K562 (cell line): ENCODE data around the gene CD24. TPM values are rescaled to one million over a fixed set of nuclear protein-coding genes. Genes with fewer than 3 reads are reported as not detected.
A peak's percentile ranks its signal among the peaks of the same experiment; 100 is the strongest.
"Not testable (repeated sequence)": the region's sequence is repeated elsewhere in the genome, so short reads cannot be mapped to it uniquely, and the experiment has no call there.

ENCODE experiments used
- ATAC-seq: fragments of 200-7000 bp; cut with Tn5 transposase; 3 replicates; pipeline ENCODE4 v1.9.1; 2020; ENCODE audit warnings: moderate library complexity
- BruUV-seq: library from RNA; stranded (reverse); fragments of 400-500 nt; replicated peaks from 2 replicates; lab custom pipeline; 2021; lab: Mats Ljungman, UMichigan
- CTCF ChIA-PET: fragments of 300-600 bp; formaldehyde crosslinking; extraction: SDS; loops from one replicate; lab custom pipeline; 2021; ENCODE audit warnings: low intra/inter-chr PET ratio; lab: Yijun Ruan, JAX
- POLR2A ChIA-PET: fragments of 300-600, 350-650 bp; sonication (Branson Sonifier 250); formaldehyde crosslinking; extraction: SDS; loops from one replicate; lab custom pipeline; 2021; ENCODE audit warnings: antibody characterized with exemption, inconsistent platforms; lab: Yijun Ruan, JAX
- DNase-seq, 4 experiments: peaks; one replicate each; pipeline versions ENCODE4 v3.0.0 to v3.0.0-alpha.2; 2011 to 2018; ENCODE audit warnings: low spot score in 3 of 4, mixed read lengths in 3 of 4; ENCODE audit errors: extremely low read depth in 1 of 4
- FAIRE-seq: peaks from 2 replicates; lab custom pipeline; 2011; peaks lifted over from hg19 to GRCh38; lab: Jason Lieb, UNC
- H2AFZ ChIP-seq: 2 replicates; pipeline ENCODE4 v1.6.0; 2011; ENCODE audit warnings: low read depth, low read length, control low read depth, inconsistent platforms
- H3K27ac ChIP-seq: fragments of 200-600 bp; 3 replicates; pipeline ENCODE4 v1.8.0; 2011; ENCODE audit warnings: low read depth, mild to moderate bottlenecking, control low read depth, inconsistent platforms, low read length, moderate library complexity, mixed read lengths; ENCODE audit errors: extremely low read depth
- H3K27me3 ChIP-seq, 2 experiments: fragments of 300-600 bp in 1 of 2; 2 replicates in 1 of 2; 3 replicates in 1 of 2; pipeline versions ENCODE4 v1.6.0 to v1.8.0; 2011; ENCODE audit warnings: inconsistent platforms in 2 of 2, low read length in 2 of 2, mild to moderate bottlenecking in 1 of 2, mixed read lengths in 1 of 2, moderate library complexity in 1 of 2; ENCODE audit not compliant: control insufficient read depth in 2 of 2, insufficient read depth in 2 of 2
- H3K36me3 ChIP-seq: fragments of 300-600 bp; 3 replicates; pipeline ENCODE4 v1.8.0; 2011; ENCODE audit warnings: mild to moderate bottlenecking, low read length, inconsistent platforms; ENCODE audit not compliant: control insufficient read depth, insufficient read depth
- H3K4me1 ChIP-seq, 2 experiments: fragments of 200-600 bp in 1 of 2; replicated peaks in 1 of 2; 2 replicates in 1 of 2; 3 replicates in 1 of 2; pipeline versions ENCODE4 v1.5.1 to v1.8.0; 2011; ENCODE audit warnings: inconsistent platforms in 2 of 2, low read length in 2 of 2, mild to moderate bottlenecking in 1 of 2, mixed read lengths in 1 of 2, moderate library complexity in 1 of 2; ENCODE audit not compliant: control insufficient read depth in 2 of 2, insufficient read depth in 2 of 2
- H3K4me2 ChIP-seq: 2 replicates; pipeline ENCODE4 v1.6.1; 2011; ENCODE audit warnings: low read length, control low read depth, inconsistent platforms, mixed read lengths; ENCODE audit not compliant: insufficient read depth
- H3K4me3 ChIP-seq: fragments of 200-600 bp; sonication (generic), shearing (Covaris generic); 2 replicates; pipeline ENCODE4 v1.5.1; 2016; ENCODE audit warnings: control low read depth, inconsistent platforms
- H3K79me2 ChIP-seq: fragments of 200-600 bp; 3 replicates; pipeline ENCODE4 v1.8.0; 2011; ENCODE audit warnings: low read length, inconsistent platforms; ENCODE audit not compliant: control insufficient read depth, insufficient read depth
- H3K9ac ChIP-seq, 2 experiments: 2 replicates each; pipeline versions ENCODE4 v1.6.0 to v1.6.1; 2011; ENCODE audit warnings: low read depth in 2 of 2, low read length in 2 of 2, control low read depth in 1 of 2, inconsistent platforms in 1 of 2, mild to moderate bottlenecking in 1 of 2, mixed read lengths in 1 of 2; ENCODE audit not compliant: insufficient read depth in 1 of 2
- H3K9me1 ChIP-seq: one replicate; pipeline ENCODE4 v1.6.0; 2011; ENCODE audit warnings: inconsistent platforms, mild to moderate bottlenecking, low read length, moderate library complexity; ENCODE audit not compliant: control insufficient read depth, insufficient read depth
- H3K9me3 ChIP-seq: replicated peaks from 2 replicates; pipeline ENCODE4 v1.5.1; 2011; ENCODE audit warnings: low read depth, low read length, inconsistent platforms; ENCODE audit not compliant: control insufficient read depth, insufficient read depth
- H4K20me1 ChIP-seq: replicated peaks from 2 replicates; pipeline ENCODE4 v1.6.1; 2011; ENCODE audit warnings: low read length, inconsistent platforms, mixed read lengths; ENCODE audit not compliant: control insufficient read depth, insufficient read depth
- C11orf30 ChIP-seq: fragments of 450-650 bp; IDR thresholded peaks from 2 replicates; pipeline ENCODE4 v1.6.1; 2016; ENCODE audit warnings: low read depth, mild to moderate bottlenecking
- MAFF ChIP-seq: IDR thresholded peaks from 2 replicates; pipeline ENCODE4 v1.6.1; 2012; ENCODE audit warnings: low read length, improper control_type of control experiment
- MAFG ChIP-seq: fragments of 450-650 bp; conservative IDR thresholded peaks from 2 replicates; pipeline ENCODE4 v1.6.1; 2016; ENCODE audit warnings: missing genetic modification characterization, missing compliant biosample characterization
- MAFK ChIP-seq: IDR thresholded peaks from 2 replicates; pipeline ENCODE4 v1.6.1; 2011; ENCODE audit warnings: low read length, improper control_type of control experiment
- ZNF121 ChIP-seq: sonication (generic); formaldehyde crosslinking; conservative IDR thresholded peaks from 2 replicates; pipeline ENCODE4 v1.8.0; 2022; ENCODE audit warnings: missing genetic modification reagents
- ZNF316 ChIP-seq: fragments of 450-650 bp; IDR thresholded peaks from 2 replicates; pipeline ENCODE4 v1.6.1; 2016
- ZNF436 ChIP-seq: fragments of 250-450, 450-650 bp; sonication (Bioruptor Pico); formaldehyde crosslinking; IDR thresholded peaks from 2 replicates; pipeline ENCODE4 v1.7.0; 2020; ENCODE audit warnings: mild to moderate bottlenecking
- WGBS: fragments of 100-300 bp; shearing (Covaris generic); methylation state at CpG from one replicate; pipeline ENCODE4 v1.1.6; 2016; ENCODE audit warnings: low coverage, mixed read lengths; ENCODE audit not compliant: insufficient coverage; ENCODE audit errors: missing lambda C conversion rate; 5-methylcytosine and 5-hydroxymethylcytosine counted together
- in situ Hi-C: fragments of 300-500 bp; cut with MboI; formaldehyde crosslinking; loops from 4 replicates; pipeline ENCODE4 v1.15.0; 2018; ENCODE audit warnings: inconsistent platforms, mixed read lengths
- intact Hi-C: fragments of 100-400 bp; cut with micrococcal nuclease; formaldehyde crosslinking; loops from 2 replicates; pipeline ENCODE4 v1.14.2; 2022
- polyA plus RNA-seq, 8 experiments: library from polyadenylated mRNA; depleted of rRNA in 4 of 8; stranded (reverse) in 5 of 8; unstranded in 3 of 8; fragments of >200 nt; fragmentation: Nextera tagmentation in 2 of 8; fragmentation: Illumina TruSeq in 1 of 8; extraction: Ambion mirVana in 2 of 8; extraction: Trizol in 1 of 8; gene quantifications; 2 replicates each; pipeline versions ENCODE4 v1.2.1 to v1.2.3, GENCODE V29; 2011 to 2014; ENCODE audit warnings: inconsistent platforms in 1 of 8, missing spikeins in 1 of 8
- total RNA-seq, 7 experiments: library from RNA; depleted of rRNA in 6 of 7; stranded (reverse); fragments of >200 nt in 6 of 7; fragmentation: Illumina TruSeq in 2 of 7; extraction: Trizol in 2 of 7; gene quantifications; 2 replicates each; pipeline versions ENCODE4 v1.2.1 to v1.2.3, GENCODE V29; 2011 to 2021; ENCODE audit warnings: low replicate concordance in 1 of 7
- TF ChIP-seq, protein P1 (sequence below), 2 experiments: fragments of 450-650 bp; IDR thresholded peaks; 2 replicates each; pipeline ENCODE4 v1.6.1; 2016; ENCODE audit warnings: mild to moderate bottlenecking in 2 of 2, borderline replicate concordance in 1 of 2, low read depth in 1 of 2, moderate library complexity in 1 of 2

The CD24 gene
- total and polyA plus RNA-seq, 9 of the 15 experiments (the other 6 are each of a cell fraction or from before 2014, with no cell fraction given), result 8.8 to 155 (median 27.1) TPM

DNA sequence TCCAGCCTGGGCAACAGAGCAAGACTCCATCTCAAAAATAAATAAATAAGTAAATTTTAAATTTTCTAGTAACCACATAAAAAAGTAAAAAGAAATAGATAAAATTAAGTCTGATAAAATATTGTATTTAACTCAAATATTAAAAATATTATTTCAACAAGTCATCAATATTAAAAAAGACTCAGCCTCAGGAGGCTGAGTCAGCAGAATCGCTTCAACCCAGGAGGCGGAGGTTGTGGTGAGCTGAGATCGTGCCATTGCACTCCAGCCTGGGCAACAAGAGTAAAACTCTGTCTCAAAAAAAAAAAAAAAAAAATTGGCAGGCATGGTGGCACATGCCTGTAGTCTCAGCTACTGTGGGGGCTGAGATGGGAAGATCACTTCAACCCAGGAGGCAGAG is 15.2 kb upstream of the CD24 start:
- BruUV-seq, H3K9ac ChIP-seq, H3K27ac ChIP-seq, H3K79me2 ChIP-seq, H4K20me1 ChIP-seq, ATAC-seq, H3K4me1 ChIP-seq, H3K4me3 ChIP-seq, H2AFZ ChIP-seq, H3K36me3 ChIP-seq, FAIRE-seq, H3K9me3 ChIP-seq, H3K9me1 ChIP-seq, intact Hi-C loops, CTCF ChIA-PET, H3K4me2 ChIP-seq, DNase-seq: not testable (repeated sequence)
- H3K27me3 ChIP-seq, result peaks cover 8 to 16% of the 10 kb centered on the region in 2 experiments; a peak in 3 of 5 replicates
- POLR2A ChIA-PET, result interaction anchor here (1.1 to 1.2 kb wide), 2 partner anchors 76 to 123 kb away, joined by 3 read pairs; no protein-coding TSS in a partner anchor
- in situ Hi-C loops, result loop anchor here (10.0 to 25.0 kb wide), 2 partner anchors 427 to 645 kb away; no protein-coding TSS in a partner anchor
- TF ChIP-seq MAFF (peak; percentile 82), MAFG (tag) (peak; percentile 91), ZNF316 (peak; percentile 97), MAFK (peak; percentile 84), C11orf30 (peak; percentile 93)
- 13% methylated on average over 3 of the region's 3 CpGs for WGBS

DNA sequence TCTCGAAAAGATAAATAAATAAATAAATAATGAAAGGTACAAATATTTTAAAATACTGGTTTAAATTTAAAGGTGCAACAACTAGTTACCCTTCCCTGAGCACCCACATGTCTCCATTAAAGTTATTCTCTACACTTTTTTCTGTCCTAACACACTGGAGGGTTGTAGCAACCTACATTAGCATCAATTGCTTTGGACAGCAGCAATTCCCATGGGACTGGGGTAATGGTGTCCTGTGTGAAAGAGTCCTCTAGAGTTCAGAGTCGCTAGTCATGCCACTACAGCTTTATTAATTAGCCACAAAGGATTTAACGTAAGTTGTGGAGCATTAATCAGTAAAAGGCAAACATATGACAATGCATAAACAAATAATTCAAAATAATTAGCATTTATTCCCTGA is 14.1 kb upstream of the CD24 start:
- CTCF ChIA-PET, result no interaction called here
- FAIRE-seq, result no peak
- TF ChIP-seq, protein P1, sequence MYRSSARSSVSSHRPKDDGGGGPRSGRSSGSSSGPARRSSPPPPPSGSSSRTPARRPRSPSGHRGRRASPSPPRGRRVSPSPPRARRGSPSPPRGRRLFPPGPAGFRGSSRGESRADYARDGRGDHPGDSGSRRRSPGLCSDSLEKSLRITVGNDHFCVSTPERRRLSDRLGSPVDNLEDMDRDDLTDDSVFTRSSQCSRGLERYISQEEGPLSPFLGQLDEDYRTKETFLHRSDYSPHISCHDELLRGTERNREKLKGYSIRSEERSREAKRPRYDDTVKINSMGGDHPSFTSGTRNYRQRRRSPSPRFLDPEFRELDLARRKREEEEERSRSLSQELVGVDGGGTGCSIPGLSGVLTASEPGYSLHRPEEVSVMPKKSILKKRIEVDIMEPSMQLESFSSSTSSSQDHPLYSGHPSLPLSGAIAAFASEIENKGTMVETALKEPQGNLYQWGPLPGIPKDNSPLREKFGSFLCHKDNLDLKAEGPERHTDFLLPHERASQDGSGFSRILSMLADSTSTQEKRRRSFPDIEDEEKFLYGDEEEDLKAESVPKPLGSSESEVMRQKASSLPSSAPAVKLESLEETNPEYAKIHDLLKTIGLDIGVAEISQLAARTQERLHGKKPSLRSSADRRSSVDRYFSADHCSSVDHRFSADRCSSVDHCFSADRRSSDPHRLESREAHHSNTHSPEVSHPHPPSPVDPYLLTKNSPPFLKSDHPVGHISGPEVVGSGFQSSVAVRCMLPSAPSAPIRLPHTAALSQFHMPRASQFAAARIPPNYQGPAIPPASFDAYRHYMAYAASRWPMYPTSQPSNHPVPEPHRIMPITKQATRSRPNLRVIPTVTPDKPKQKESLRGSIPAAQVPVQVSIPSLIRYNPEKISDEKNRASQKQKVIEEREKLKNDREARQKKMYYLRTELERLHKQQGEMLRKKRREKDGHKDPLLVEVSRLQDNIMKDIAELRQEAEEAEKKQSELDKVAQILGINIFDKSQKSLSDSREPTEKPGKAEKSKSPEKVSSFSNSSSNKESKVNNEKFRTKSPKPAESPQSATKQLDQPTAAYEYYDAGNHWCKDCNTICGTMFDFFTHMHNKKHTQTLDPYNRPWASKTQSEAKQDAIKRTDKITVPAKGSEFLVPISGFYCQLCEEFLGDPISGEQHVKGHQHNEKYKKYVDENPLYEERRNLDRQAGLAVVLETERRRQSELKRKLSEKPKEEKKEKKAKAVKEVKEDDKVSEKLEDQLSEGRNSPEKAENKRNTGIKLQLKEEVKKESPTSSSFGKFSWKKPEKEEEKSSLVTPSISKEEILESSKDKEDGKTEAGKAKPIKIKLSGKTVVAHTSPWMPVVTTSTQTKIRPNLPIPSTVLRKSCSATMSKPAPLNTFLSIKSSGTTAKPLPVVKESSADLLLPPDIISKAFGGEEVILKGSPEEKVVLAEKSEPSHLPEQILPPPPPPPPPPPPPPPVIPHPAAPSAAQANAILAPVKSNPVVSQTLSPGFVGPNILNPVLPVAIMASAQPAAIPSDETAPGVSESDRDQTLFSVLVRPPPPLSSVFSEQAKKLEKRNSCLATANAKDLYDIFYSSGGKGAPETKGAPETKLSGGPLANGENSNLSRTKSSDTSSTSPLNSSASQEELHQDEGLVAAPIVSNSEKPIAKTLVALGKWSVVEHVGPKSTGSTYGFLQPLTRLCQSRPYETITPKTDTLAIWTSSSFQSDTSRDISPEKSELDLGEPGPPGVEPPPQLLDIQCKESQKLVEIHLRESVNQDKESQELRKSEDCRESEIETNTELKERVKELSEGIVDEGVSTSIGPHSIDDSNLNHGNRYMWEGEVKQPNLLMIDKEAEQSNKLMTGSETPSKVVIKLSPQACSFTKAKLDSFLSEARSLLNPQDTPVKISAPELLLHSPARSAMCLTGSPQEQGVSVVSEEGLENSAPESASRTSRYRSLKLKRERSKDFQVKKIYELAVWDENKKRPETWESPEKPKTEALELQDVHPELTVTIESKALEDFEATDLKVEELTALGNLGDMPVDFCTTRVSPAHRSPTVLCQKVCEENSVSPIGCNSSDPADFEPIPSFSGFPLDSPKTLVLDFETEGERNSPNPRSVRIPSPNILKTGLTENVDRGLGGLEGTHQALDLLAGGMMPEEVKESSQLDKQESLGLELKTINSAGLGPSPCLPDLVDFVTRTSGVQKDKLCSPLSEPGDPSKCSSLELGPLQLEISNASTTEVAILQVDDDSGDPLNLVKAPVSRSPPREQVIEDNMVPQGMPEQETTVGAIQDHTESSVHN (IDR thresholded peaks at IDR 0.05; ENCODE audit: borderline replicate concordance in 1 of 2, low read depth in 1 of 2), result no peak
- TF ChIP-seq ZNF121 (CRISPR knock-in tag), result no peak
- no peak for TF ChIP-seq ZNF436 (CRISPR knock-in tag)

More for the DNA sequence above, 14.1 kb upstream of the CD24 start:
- intact Hi-C loops (no loop called here), in situ Hi-C loops (loop anchor here (25.0 kb wide), 1 partner anchor 426 kb away; no protein-coding TSS in a partner anchor)
- no peaks in the 10 kb centered on the region for H3K36me3 ChIP-seq
- H4K20me1 ChIP-seq, result no peaks in the 10 kb centered on the region
- H2AFZ ChIP-seq, result no peak overlapping the region
- H3K27me3 ChIP-seq, result peaks cover 8 to 16% of the 10 kb centered on the region in 2 experiments; a peak in 3 of 5 replicates
- no peaks in the 10 kb centered on the region; a peak in 2 of 5 replicates for H3K4me1 ChIP-seq
- POLR2A ChIA-PET, result interaction anchor here (1.1 to 1.3 kb wide), 2 partner anchors 9 to 74 kb away, joined by 3 to 4 read pairs; no protein-coding TSS in a partner anchor
- no peak for ATAC-seq
- H3K4me3 ChIP-seq, result no peak overlapping the region
- no peaks in the 10 kb centered on the region for H3K79me2 ChIP-seq
- H3K9me3 ChIP-seq, result no peaks in the 10 kb centered on the region
- H3K9me1 ChIP-seq, result no peaks in the 10 kb centered on the region
- no peak overlapping the region for H3K27ac ChIP-seq
- no TSS peak for BruUV-seq
- no peak overlapping the region for H3K9ac ChIP-seq
- 2% methylated on average over 3 of the region's 3 CpGs for WGBS
- no peak overlapping the region for H3K4me2 ChIP-seq
- no peak for DNase-seq
